Right kidney (tissue), 1 donor: ENCODE measurements around the gene NAT16.
"Not testable (repeated sequence)": the region's sequence is repeated elsewhere in the genome, so short reads cannot be mapped to it uniquely, and the experiment has no call there.

Source experiments
- DNase-seq: peaks from one replicate; pipeline ENCODE4 v3.0.0-alpha.2; 2016

Gene NAT16

GRCh38 chr7:101156866-101157589 lies 23.1 kb downstream of the NAT16 start:
- DNase-seq = no peak

DNA sequence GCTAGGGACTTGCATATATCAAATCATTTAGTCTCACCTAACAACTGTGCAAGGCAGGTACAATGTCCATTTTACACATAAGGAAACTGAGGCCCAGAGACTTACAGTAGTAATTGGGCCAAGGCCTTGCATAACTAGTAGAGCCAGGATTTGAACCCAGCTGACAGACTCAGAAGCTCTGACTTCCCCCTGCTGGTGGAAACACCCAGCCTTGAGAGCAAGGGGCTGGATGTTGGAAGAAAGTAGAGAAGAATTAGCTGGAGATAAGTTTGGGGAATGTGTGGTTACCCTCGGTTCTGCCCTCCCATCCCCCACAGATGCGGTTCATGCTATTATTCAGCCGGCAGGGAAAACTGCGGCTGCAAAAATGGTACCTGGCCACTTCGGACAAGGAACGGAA lies 23.8 kb downstream of the NAT16 start:
- DNase-seq = no peak

- DNase-seq = no peak
Observed at GRCh38 chr7:101155303-101155702, 24.8 kb downstream of the NAT16 start.

- DNase-seq = no peak
Observed at GRCh38 chr7:101154693-101155102, 25.4 kb downstream of the NAT16 start.

DNA sequence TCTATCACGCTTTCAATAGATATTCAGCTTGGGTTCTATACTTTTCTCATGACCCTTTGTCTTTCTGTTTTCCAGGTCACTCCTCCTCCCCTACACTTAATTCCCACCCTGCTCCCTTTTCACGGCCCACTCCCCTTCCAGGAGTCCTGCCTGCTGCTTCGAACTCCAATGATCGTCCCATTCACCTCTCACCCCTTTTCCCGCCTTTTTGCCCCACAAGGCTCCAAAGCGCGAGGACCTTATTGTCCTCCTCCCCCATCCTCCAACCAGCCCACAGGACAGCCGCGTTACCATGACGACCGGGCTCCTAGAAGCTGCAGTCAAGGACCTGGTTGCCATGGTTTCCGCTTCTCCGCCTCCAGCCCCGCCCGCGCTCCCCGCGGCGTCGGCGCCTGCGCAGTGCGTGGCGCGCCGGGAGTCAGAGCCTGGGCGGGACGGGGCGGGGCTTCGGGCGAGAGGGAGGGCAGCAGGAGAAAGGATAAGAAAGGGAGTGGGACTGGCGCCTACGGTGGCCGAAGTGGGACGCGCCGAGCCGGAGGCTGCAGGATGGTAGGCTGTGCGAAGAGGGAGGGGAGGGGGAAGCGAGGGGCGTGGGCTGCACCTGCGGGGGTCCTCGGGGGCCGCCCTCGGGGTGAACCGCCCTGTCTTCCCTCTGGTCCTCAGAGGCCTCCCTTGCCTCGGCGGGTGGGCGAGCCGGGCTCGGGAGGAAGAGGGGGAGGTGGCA lies 26.0 kb downstream of the NAT16 start, which contains the start of gene AP1S1:
TSS of gene AP1S1 (plus strand) at position 508 of the 724 bp plus-strand sequence. CDS start at position 547, 39 bp downstream.
- peak; percentile 93 for DNase-seq

DNA sequence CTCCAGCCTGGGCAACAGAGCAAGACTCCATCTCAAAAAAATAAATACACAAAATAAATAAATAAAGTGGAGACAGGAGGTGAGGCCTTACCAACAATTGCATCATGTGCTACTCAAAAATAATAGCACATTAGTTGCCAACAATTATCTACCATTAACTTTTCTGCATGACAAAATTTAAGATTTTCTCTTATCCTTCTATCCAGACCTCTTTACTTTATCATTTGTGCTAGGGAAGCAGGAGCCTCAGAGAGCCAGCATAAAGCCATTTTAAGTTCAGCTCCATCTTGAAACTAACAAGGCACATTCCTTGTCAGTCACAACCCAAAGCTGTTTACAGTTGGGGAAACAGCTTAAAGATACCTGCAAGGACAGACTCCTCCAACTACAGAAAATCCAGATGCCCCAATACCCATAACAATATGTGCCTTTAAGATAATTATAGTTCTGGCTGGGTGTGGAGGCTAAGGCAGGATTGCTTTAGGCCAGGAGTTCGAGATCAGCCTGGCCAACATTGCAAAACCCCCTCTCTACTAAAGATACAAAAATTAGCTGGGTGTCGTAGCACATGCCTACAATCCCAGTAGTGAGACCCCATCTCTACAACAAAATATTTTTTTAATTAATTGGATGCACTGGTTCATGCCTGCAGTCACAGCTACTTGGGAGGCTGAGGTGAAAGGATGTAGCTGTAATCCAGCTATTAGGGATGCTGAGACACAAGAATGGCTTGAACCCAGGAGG lies 28.0 kb downstream of the NAT16 start:
- DNase-seq = no peak

GRCh38 chr7:101140746-101141382 lies 39.2 kb downstream of the NAT16 start:
- DNase-seq = no peak

- DNase-seq = no peak
Observed at GRCh38 chr7:101140339-101140699, 39.8 kb downstream of the NAT16 start.

DNA sequence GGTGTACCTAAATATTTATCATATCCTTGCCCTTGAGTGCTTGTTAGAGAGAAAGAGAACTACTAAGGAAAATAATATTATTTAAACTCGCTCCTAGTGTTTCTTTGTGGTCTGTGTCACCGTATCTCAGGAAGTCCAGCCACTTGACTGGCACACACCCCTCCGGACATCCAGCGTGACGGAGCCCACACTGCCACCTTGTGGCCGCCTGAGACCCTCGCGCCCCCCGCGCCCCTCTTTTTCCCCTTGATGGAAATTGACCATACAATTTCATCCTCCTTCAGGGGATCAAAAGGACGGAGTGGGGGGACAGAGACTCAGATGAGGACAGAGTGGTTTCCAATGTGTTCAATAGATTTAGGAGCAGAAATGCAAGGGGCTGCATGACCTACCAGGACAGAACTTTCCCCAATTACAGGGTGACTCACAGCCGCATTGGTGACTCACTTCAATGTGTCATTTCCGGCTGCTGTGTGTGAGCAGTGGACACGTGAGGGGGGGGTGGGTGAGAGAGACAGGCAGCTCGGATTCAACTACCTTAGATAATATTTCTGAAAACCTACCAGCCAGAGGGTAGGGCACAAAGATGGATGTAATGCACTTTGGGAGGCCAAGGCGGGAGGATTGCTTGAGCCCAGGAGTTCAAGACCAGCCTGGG lies 41.8 kb downstream of the NAT16 start:
- no peak for DNase-seq

DNA sequence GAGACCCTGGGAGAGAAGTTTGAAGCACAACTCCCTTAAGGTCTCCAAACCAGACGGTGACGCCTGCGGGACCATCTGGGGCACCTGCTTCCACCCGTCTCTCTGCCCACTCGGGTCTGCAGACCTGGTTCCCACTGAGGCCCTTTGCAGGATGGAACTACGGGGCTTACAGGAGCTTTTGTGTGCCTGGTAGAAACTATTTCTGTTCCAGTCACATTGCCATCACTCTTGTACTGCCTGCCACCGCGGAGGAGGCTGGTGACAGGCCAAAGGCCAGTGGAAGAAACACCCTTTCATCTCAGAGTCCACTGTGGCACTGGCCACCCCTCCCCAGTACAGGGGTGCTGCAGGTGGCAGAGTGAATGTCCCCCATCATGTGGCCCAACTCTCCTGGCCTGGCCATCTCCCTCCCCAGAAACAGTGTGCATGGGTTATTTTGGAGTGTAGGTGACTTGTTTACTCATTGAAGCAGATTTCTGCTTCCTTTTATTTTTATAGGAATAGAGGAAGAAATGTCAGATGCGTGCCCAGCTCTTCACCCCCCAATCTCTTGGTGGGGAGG lies 42.4 kb downstream of the NAT16 start:
- no peak for DNase-seq

DNA sequence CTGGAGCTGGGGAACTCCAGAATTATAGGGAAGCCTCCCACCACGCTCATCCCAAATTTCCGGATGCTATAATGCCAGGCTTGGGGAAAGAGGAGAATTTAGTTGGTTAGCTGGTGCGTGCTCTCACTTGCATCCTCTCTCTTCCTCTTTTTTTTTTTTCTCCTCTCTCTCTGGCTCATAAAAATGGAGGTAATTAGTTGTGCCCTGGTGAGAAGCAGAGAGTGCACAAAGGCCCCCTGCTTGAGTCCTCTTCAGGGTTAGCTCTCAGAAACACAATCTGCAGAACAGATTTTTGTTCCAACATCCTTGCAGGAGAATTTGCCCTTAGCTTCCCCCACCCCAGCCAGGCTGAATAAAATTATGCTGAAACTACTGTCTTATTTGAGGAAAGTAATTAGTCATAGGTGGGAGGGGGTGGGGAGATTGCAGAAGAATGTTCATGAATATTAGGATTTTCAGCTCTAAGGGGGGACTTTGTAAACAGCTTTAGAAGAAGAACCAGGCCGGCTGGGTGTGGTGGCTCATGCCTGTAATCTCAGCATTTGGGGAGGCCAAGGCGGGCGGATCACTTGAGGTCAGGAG lies 45.6 kb downstream of the NAT16 start:
- no peak for DNase-seq

- DNase-seq = no peak
Observed at GRCh38 chr7:101133621-101134398, 46.3 kb downstream of the NAT16 start.

DNA sequence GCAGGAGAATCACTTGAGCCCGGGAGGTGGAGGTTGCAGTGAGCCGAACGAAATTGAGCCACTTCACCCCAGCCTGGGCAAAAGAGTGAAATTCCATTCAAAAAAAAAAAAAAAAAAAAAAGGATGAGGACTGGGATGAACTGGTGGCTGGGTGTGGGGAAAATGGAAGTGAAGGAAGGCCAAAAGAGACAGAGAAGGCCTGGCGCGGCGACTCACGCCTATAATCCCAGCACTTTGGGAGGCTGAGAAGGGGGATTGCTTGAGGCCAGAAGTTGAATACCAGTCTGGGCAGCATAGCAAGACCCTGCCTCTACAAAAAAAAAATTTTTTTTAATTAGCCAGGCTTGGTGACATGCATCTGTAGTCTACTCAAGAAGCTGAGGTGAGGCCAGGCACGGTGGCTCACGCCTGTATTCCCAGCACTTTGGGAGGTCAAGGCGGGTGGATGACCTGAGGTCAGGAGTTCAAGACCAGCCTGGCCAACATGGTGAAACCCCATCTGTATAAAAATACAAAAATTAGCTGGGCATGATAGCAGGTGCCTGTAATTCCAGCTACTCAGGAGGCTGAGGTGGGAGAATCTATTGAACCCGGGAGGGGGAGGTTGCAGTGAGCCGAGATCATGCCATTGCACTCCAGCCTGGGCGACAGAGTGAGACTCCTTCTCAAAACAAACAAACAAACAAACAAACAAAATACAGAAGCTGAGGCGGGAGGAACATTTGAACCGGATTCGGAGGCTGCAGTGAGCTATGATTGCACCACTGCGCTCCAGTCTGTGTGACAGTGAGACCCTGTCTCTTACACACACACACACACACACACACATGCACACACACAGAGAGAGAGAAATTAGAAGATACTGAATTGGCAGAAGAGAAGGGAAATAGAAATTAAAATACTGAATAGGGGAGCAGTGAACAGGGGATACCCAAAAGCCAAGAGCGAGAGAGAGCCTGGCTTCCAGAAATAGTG lies 47.2 kb downstream of the NAT16 start:
- not testable (repeated sequence) for DNase-seq

- no peak for DNase-seq
Observed at GRCh38 chr7:101129603-101130117, 50.4 kb downstream of the NAT16 start.

GRCh38 chr7:101128040-101128834 lies 51.9 kb downstream of the NAT16 start:
- no peak for DNase-seq

GRCh38 chr7:101127460-101128039 lies 52.5 kb downstream of the NAT16 start:
- DNase-seq = no peak

GRCh38 chr7:101126651-101127459 lies 53.2 kb downstream of the NAT16 start, which contains the start of gene SERPINE1:
TSS of gene SERPINE1 (plus strand) at chr7:101127104. CDS start at chr7:101128394, 1,290 bp downstream.
- peak; percentile 76 for DNase-seq
